Thyroid gland (tissue), 4 donors: ENCODE results near the gene CD209. TPM values are rescaled to one million over a fixed set of nuclear protein-coding genes. Genes with fewer than 3 reads are reported as not detected.

Source experiments
- DNase-seq, 2 donors: peaks; one replicate each; pipeline ENCODE4 v3.0.0-alpha.2; 2019
- H3K27ac ChIP-seq, 3 donors: fragments of 200-600 bp; sonication (generic); 1 replicate in 2 of 3; 2 replicates in 1 of 3; pipeline ENCODE4 v1.5.1; 2016 to 2019; ENCODE audit warnings: mild to moderate bottlenecking in 1 of 3, moderate library complexity in 1 of 3
- H3K27me3 ChIP-seq: fragments of 200-600 bp; sonication (generic); one replicate; pipeline ENCODE4 v1.5.1; 2019
- H3K36me3 ChIP-seq, 2 donors: fragments of 200-600 bp; sonication (generic); one replicate each; pipeline ENCODE4 v1.5.1; 2016 to 2019
- H3K4me1 ChIP-seq, 2 donors: fragments of 200-600 bp; sonication (generic); one replicate each; pipeline ENCODE4 v1.5.1; 2017 to 2019
- H3K4me3 ChIP-seq, 3 donors: fragments of 200-600 bp; sonication (generic); replicated peaks in 1 of 3; 1 replicate in 2 of 3; 2 replicates in 1 of 3; pipeline ENCODE4 v1.5.1; 2016; ENCODE audit warnings: mild to moderate bottlenecking in 1 of 3
- H3K9me3 ChIP-seq: fragments of 200-600 bp; sonication (generic); one replicate; pipeline ENCODE4 v1.5.1; 2017
- CTCF ChIP-seq, 6 experiments: fragments of 200-600 bp in 3 of 6; fragments of 450-650 bp in 3 of 6; sonication (generic) in 3 of 6; IDR thresholded peaks; one replicate each; pipeline ENCODE4 v1.5.1; 2016 to 2019; ENCODE audit warnings: antibody characterized with exemption in 6 of 6, mild to moderate bottlenecking in 2 of 6, inconsistent platforms in 1 of 6, moderate library complexity in 1 of 6
- POLR2A ChIP-seq, 2 donors: fragments of 450-650 bp; IDR thresholded peaks; one replicate each; pipeline ENCODE4 v1.6.1; 2017; ENCODE audit warnings: antibody characterized with exemption in 2 of 2, mild to moderate bottlenecking in 2 of 2, moderate library complexity in 1 of 2
- WGBS, 2 donors: methylation state at CpG; one replicate each; pipeline ENCODE4 v1.1.5; 2017; 5-methylcytosine and 5-hydroxymethylcytosine counted together
- intact Hi-C: fragments of 100-400 bp; cut with DNase I; formaldehyde crosslinking; loops from one replicate; pipeline ENCODE4 v1.15.1; 2023
- total RNA-seq, 4 donors: library from RNA; depleted of rRNA; stranded (reverse); fragments of >200 nt; gene quantifications; one replicate each; pipeline ENCODE4 v1.2.3, GENCODE V29; 2016

CD209 gene
- total RNA-seq, 4 donors from 2014 or later = 1.5 to 6.4 (median 3.3) TPM

GRCh38 chr19:7739211-7739755 is 8.1 kb downstream of the CD209 start:
- TF ChIP-seq POLR2A (IDR thresholded peaks at IDR 0.05) = no peak
- no peak for TF ChIP-seq CTCF (IDR thresholded peaks at IDR 0.05)
- intact Hi-C loops = no loop called here
- H3K9me3 ChIP-seq = no peaks in the 10 kb centered on the region
- no peak for DNase-seq
- no peak overlapping the region for H3K27ac ChIP-seq
- no peaks in the 10 kb centered on the region for H3K36me3 ChIP-seq
- 47 to 56% methylated on average over 2 of the region's 2 CpGs for WGBS, 2 donors
- H3K4me1 ChIP-seq = no peaks in the 10 kb centered on the region
- H3K4me3 ChIP-seq = no peak overlapping the region
- no peaks in the 10 kb centered on the region for H3K27me3 ChIP-seq

- Histone ChIP-seq H3K36me3 (no peaks in the 10 kb centered on the region), H3K27ac (no peak overlapping the region), H3K4me3 (no peak overlapping the region), H3K27me3 (no peaks in the 10 kb centered on the region), H3K9me3 (no peaks in the 10 kb centered on the region), H3K4me1 (no peaks in the 10 kb centered on the region)
- 77 to 80% methylated on average over 7 of the region's 7 CpGs for WGBS, 2 donors
- DNase-seq = no peak
- intact Hi-C loops = no loop called here
- TF ChIP-seq POLR2A (IDR thresholded peaks at IDR 0.05) (no peak), CTCF (IDR thresholded peaks at IDR 0.05) (no peak)
Measured at GRCh38 chr19:7738023-7738422, 9.3 kb downstream of the CD209 start.

GRCh38 chr19:7737215-7737614 is 10.1 kb downstream of the CD209 start:
- TF ChIP-seq POLR2A (IDR thresholded peaks at IDR 0.05) (no peak), CTCF (IDR thresholded peaks at IDR 0.05) (no peak)
- H3K4me3 ChIP-seq = no peak overlapping the region
- DNase-seq = no peak
- no peaks in the 10 kb centered on the region for H3K27me3 ChIP-seq
- intact Hi-C loops = no loop called here
- H3K27ac ChIP-seq = no peak overlapping the region
- no peaks in the 10 kb centered on the region for H3K9me3 ChIP-seq
- H3K4me1 ChIP-seq = no peaks in the 10 kb centered on the region
- WGBS, 2 donors = 83 to 84% methylated on average over 11 of the region's 11 CpGs
- no peaks in the 10 kb centered on the region for H3K36me3 ChIP-seq

GRCh38 chr19:7736148-7736547 is 11.2 kb downstream of the CD209 start:
- intact Hi-C loops = no loop called here
- TF ChIP-seq POLR2A (IDR thresholded peaks at IDR 0.05) (no peak), CTCF (IDR thresholded peaks at IDR 0.05) (no peak)
- no peaks in the 10 kb centered on the region for H3K9me3 ChIP-seq
- no peaks in the 10 kb centered on the region for H3K4me1 ChIP-seq
- DNase-seq = no peak
- H3K36me3 ChIP-seq = no peaks in the 10 kb centered on the region
- H3K27me3 ChIP-seq = no peaks in the 10 kb centered on the region
- no peak overlapping the region for H3K27ac ChIP-seq
- 59 to 87% methylated on average over 1 of the region's 1 CpG for WGBS, 2 donors
- no peak overlapping the region for H3K4me3 ChIP-seq

GRCh38 chr19:7734220-7735203 is 12.8 kb downstream of the CD209 start:
- Histone ChIP-seq H3K4me3 (no peak overlapping the region), H3K27me3 (peaks cover 11% of the 10 kb centered on the region), H3K27ac (no peak overlapping the region), H3K36me3 (no peaks in the 10 kb centered on the region), H3K4me1 (no peaks in the 10 kb centered on the region), H3K9me3 (no peaks in the 10 kb centered on the region)
- TF ChIP-seq CTCF (IDR thresholded peaks at IDR 0.05) = no peak
- no peak for TF ChIP-seq POLR2A (IDR thresholded peaks at IDR 0.05)
- 58 to 61% methylated on average over 12 of the region's 12 CpGs for WGBS, 2 donors
- DNase-seq = no peak
- intact Hi-C loops = no loop called here
